Testis (tissue), 3 donors: ENCODE results near the gene CBLB. TPM values are rescaled to one million over a fixed set of nuclear protein-coding genes. Genes with fewer than 3 reads are reported as not detected.
A peak's percentile ranks its signal among the peaks of the same experiment; 100 is the strongest.

Experiments
- DNase-seq: peaks from one replicate; pipeline ENCODE4 v3.0.0-alpha.2; 2019
- H3K27ac ChIP-seq, 2 donors: fragments of 200-600 bp; sonication (generic); one replicate each; pipeline ENCODE4 v1.5.1; 2019
- H3K27me3 ChIP-seq: fragments of 200-600 bp; sonication (generic); one replicate; pipeline ENCODE4 v1.5.1; 2019
- H3K36me3 ChIP-seq: fragments of 200-600 bp; sonication (generic); one replicate; pipeline ENCODE4 v1.5.1; 2017; ENCODE audit warnings: low read depth; ENCODE audit errors: missing control alignments
- H3K4me1 ChIP-seq: fragments of 200-600 bp; sonication (generic); one replicate; pipeline ENCODE4 v1.5.1; 2019
- H3K4me3 ChIP-seq, 2 donors: fragments of 200-600 bp; sonication (generic); one replicate each; pipeline ENCODE4 v1.5.1; 2017 to 2019
- H3K9me3 ChIP-seq: fragments of 200-600 bp; sonication (generic); one replicate; pipeline ENCODE4 v1.5.1; 2017
- POLR2A ChIP-seq: fragments of 450-650 bp; IDR thresholded peaks from one replicate; pipeline ENCODE4 v1.6.1; 2017; ENCODE audit warnings: antibody characterized with exemption, mild to moderate bottlenecking, moderate library complexity
- WGBS, 2 donors: methylation state at CpG; one replicate each; pipeline ENCODE4 v1.1.5; 2018; 5-methylcytosine and 5-hydroxymethylcytosine counted together
- intact Hi-C: fragments of 100-400 bp; cut with DNase I; formaldehyde crosslinking; loops from one replicate; pipeline ENCODE4 v1.15.1; 2023; ENCODE audit warnings: low total_unique reads
- polyA plus RNA-seq: library from polyadenylated mRNA; stranded (reverse); fragments of 350-450 nt; fragmentation: Illumina TruSeq; extraction: RNeasy Lipid Tissue Mini Kit (QIAGEN cat#74804); gene quantifications from one replicate; pipeline ENCODE4 v1.2.3, GENCODE V29; 2014; ENCODE audit warnings: low read depth, low replicate concordance; ENCODE audit not compliant: insufficient read depth
- total RNA-seq, 2 donors: library from RNA; depleted of rRNA; stranded (reverse); fragments of >200 nt; gene quantifications; one replicate each; pipeline ENCODE4 v1.2.3, GENCODE V29; 2016
- TF ChIP-seq, protein P1 (sequence below), 3 experiments: fragments of 450-650 bp in 2 of 3; fragments of 200-600 bp in 1 of 3; sonication (generic) in 1 of 3; IDR thresholded peaks; one replicate each; pipeline ENCODE4 v1.5.1; 2016 to 2019; ENCODE audit warnings: antibody characterized with exemption in 3 of 3, mild to moderate bottlenecking in 2 of 3, moderate library complexity in 1 of 3

CBLB gene
- total and polyA plus RNA-seq, 3 donors from 2014 or later, result 33.0 to 73.6 (median 65.9) TPM

DNA sequence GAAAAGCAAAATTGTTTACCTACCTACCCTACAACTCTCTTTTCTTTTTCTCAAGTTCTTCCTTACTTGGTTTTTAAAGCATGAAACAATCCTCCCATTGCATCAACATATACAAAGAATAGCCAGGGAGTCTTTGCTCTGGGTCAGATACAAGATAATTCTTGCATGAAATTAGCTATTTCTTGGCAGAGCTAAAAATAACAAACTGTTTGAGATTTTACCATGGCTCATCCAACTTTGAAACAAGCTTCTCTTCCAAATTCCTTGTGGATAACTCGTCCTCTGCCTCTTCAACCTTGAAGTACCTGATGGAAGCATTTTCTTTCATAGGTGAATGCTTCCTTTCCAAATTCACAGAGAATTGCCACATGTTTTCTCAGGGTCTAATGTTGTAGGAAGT is 9.2 kb upstream of the CBLB start:
- no peaks in the 10 kb centered on the region for H3K9me3 ChIP-seq
- intact Hi-C loops, result no loop called here
- H3K36me3 ChIP-seq, result no peaks in the 10 kb centered on the region
- TF ChIP-seq, protein P1, sequence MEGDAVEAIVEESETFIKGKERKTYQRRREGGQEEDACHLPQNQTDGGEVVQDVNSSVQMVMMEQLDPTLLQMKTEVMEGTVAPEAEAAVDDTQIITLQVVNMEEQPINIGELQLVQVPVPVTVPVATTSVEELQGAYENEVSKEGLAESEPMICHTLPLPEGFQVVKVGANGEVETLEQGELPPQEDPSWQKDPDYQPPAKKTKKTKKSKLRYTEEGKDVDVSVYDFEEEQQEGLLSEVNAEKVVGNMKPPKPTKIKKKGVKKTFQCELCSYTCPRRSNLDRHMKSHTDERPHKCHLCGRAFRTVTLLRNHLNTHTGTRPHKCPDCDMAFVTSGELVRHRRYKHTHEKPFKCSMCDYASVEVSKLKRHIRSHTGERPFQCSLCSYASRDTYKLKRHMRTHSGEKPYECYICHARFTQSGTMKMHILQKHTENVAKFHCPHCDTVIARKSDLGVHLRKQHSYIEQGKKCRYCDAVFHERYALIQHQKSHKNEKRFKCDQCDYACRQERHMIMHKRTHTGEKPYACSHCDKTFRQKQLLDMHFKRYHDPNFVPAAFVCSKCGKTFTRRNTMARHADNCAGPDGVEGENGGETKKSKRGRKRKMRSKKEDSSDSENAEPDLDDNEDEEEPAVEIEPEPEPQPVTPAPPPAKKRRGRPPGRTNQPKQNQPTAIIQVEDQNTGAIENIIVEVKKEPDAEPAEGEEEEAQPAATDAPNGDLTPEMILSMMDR (IDR thresholded peaks at IDR 0.05), result no peak
- TF ChIP-seq POLR2A, result no peak
- peaks cover 7% of the 10 kb centered on the region for H3K4me1 ChIP-seq
- 37 to 65% methylated on average over 1 of the region's 1 CpG for WGBS, 2 donors
- H3K4me3 ChIP-seq, result no peak overlapping the region
- no peaks in the 10 kb centered on the region for H3K27me3 ChIP-seq
- no peak for DNase-seq
- H3K27ac ChIP-seq, result no peak overlapping the region

DNA sequence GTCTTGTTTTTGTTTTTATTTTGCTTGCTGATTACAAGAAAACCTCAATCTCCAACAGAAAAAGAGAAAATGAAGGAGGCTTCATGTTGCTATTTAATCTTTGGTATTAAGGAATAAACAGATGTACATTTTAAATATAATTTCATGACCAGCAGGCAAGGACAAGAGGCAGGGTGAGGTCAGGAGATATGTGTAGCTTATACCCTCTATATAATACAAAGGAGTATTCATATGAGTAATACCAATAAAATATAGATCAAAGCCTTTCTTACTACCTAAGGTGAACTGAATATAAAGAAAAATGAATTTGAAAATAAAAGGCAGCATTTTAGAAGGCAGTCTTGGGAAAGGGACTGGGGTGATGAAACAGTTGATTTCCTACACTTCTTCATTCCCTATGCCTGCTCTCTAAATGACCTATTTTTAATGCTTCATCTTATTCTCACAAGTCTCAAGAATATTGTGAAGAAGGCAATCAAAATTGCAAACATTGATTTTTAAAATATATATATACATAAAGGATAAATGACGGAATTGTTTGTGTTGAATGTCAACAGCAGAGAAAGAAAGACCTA is 8.6 kb upstream of the CBLB start:
- Histone ChIP-seq H3K4me3 (no peak overlapping the region), H3K4me1 (peaks cover 7% of the 10 kb centered on the region), H3K9me3 (no peaks in the 10 kb centered on the region), H3K27me3 (no peaks in the 10 kb centered on the region), H3K36me3 (no peaks in the 10 kb centered on the region), H3K27ac (no peak overlapping the region)
- intact Hi-C loops, result no loop called here
- TF ChIP-seq POLR2A, result no peak
- TF ChIP-seq, protein P1 (IDR thresholded peaks at IDR 0.05), result no peak
- WGBS, 2 donors, result 78 to 88% methylated on average over 1 of the region's 1 CpG
- no peak for DNase-seq

DNA sequence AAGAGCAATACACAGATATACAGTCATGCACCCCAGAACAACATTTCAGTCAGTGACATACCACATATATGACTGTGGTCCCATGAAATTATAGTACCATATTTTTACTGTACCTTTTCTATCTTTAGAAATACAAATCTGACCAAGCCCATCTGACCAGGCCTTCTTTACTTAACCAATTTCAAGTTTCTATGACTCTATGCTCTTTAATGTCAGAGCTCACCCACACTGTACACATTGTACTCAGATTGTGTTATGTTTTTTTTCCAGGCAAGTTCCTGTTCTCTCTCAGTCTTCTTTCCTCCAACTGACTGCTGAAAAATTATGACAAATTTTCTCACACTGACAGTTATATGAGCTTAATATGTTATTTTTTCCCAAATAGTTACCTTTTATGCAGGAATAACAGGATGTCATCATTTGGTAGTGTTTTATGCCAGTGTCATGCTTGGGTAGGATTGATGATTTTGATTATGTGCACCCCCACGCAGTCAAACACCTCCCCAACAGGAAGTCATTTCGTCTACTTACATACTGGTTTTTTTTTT is 8.0 kb upstream of the CBLB start:
- WGBS, 2 donors, result 50 to 53% methylated on average over 2 of the region's 2 CpGs
- H3K4me3 ChIP-seq, result no peak overlapping the region
- TF ChIP-seq, protein P1 (IDR thresholded peaks at IDR 0.05), result no peak
- no peak for TF ChIP-seq POLR2A
- H3K27me3 ChIP-seq, result no peaks in the 10 kb centered on the region
- H3K4me1 ChIP-seq, result peaks cover 7% of the 10 kb centered on the region
- DNase-seq, result no peak
- no peak overlapping the region for H3K27ac ChIP-seq
- intact Hi-C loops, result no loop called here
- H3K36me3 ChIP-seq, result no peaks in the 10 kb centered on the region
- H3K9me3 ChIP-seq, result no peaks in the 10 kb centered on the region

DNA sequence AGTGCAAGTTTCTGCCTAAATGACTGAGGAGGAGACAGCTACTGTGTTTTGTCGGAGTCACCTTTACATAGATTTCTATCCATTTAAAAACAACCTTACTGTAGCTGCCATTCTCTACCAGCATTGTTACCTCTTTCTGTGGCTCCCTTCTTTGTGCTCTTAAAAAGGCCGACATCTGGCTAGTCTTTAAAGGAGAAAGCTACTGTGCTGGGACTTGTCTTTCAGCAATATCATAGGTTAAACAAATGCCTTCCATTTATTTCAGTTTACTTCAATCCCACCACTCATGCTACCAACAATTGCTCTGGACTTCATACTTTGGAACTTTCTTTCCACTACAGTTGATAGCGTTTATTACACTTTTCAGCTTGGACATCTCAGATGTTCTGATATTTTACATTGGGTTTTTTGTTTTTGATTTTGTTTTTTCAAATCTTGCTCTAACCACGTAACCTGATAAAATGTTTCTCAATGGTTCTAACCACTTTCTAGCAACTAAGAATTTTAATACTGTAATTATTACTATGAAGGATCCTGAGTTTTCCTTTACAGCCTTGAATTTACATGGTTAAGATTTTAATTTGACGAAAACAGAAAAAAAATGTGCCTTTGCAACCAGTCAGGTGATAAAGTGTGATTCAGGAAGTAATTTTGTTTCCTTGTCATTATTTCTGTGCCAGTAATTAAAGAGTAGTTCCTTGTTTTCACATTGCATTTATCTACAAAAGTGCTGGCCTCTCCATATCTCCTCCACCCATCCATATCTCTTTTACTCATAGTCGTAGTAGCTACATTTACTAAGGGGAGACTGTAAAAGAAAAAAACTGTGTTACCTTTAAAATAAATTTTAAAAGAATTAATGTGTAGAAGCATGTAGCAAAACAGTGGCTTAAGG is 1.3 kb upstream of the CBLB start:
- Histone ChIP-seq H3K4me1 (peaks cover 21% of the 10 kb centered on the region), H3K9me3 (no peaks in the 10 kb centered on the region), H3K27me3 (no peaks in the 10 kb centered on the region), H3K36me3 (no peaks in the 10 kb centered on the region), H3K27ac (peak overlapping the region; percentile 97 to 98), H3K4me3 (peak overlapping the region; percentile 85 to 93)
- DNase-seq, result no peak
- WGBS, 2 donors, result 28 to 31% methylated on average over 6 of the region's 6 CpGs
- intact Hi-C loops, result no loop called here
- no peak for TF ChIP-seq POLR2A
- TF ChIP-seq, protein P1 (IDR thresholded peaks at IDR 0.05), result no peak
